SHP77 (cell line): ENCODE measurements around the gene ISYNA1.
A peak's percentile ranks its signal among the peaks of the same experiment; 100 is the strongest.
"Not testable (repeated sequence)": the region's sequence is repeated elsewhere in the genome, so short reads cannot be mapped to it uniquely, and the experiment has no call there.

ENCODE experiments used
- DNase-seq, 2 experiments: peaks; one replicate each; lab custom pipeline; 2025; lab: John Stamatoyannopoulos, UW

The ISYNA1 gene

DNA sequence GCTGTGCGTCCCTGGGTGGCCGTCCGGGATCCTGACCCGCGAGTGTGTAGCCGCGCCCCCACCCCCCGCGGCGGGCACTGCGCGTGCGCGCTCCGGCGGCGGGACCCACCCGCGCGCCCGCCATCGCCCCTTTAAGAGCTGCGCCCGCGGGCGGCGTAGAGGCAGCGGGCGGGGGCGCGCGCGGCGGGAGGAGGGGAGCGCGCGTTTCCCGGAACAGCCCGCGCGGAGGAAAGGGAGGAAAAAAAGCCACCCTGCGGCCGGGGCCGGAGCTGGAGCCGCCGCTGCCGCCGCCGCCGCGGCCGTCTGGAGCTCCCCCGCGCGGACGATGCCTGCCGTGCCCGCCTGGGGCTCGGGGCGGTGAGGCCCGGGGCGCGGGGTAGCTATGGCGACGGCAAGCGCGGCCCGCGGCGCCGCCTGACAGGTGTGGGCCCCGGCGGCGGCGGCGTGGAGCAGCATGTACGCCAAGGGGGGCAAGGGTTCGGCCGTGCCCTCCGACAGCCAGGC, 18.7 kb downstream of the ISYNA1 start, which contains the start of gene SSBP4:
Gene SSBP4 (plus strand): TSS at position 204 of the 504 bp plus-strand sequence. CDS start 251 bp downstream, at position 455.
- peak; percentile 63 to 73 for DNase-seq

DNA sequence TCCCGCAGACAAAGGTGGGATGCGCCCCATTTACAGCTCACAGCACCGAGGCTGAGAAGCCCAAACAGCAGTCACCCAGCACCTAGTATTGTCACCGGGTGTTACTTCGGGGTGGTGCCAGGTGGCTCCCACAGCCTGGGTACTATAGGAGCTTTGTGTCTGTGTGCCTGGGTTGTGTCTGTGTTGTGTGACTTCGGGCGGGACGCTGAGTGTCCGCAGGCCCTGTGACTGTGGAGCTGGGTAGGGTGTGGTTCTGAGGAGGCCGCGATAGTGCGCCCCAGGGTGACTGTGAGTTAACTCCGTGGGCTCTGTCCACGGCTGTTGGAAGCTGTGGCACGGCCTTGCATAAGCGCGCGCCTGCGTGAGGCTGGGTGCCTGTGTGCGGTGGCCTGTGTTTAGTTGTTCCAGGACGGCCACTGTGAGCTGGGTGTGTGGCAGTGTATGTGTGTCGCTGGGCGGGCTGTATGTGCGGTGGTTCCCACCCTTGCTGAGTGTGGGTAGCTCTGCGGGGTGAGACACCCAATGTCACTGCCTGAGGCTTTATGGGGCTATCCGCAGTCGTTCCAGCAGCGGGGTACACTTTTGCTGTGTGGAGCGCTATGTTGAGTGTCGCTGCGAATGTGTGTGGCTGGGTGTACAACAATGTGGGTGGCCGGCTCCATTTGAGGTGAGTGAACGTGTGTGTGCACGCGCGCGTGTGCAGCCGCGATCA, 19.3 kb downstream of the ISYNA1 start:
- DNase-seq, result peak in 1 of 2 experiments; percentile 24

DNA sequence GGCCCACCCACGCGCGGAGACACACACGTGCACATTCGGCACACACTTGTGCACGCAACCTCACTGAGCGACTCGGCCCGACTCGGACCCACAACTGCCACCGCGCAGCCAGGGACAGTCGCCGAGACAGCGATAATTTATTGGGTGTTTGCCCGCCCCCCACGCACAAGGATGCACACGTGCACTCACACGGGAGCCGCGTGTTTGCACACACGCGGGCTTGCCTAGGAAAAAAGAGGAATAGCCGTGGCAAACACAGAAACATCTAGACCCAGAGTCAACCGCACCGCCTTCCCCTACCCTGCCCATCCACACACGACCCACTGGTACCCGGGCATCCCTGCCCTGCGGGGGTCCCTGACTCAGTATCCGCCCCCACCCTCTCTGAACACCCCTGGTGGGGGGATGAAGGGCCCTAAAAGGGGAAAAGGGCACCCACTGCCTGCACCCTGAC, 19.9 kb downstream of the ISYNA1 start:
- no peak for DNase-seq

DNA sequence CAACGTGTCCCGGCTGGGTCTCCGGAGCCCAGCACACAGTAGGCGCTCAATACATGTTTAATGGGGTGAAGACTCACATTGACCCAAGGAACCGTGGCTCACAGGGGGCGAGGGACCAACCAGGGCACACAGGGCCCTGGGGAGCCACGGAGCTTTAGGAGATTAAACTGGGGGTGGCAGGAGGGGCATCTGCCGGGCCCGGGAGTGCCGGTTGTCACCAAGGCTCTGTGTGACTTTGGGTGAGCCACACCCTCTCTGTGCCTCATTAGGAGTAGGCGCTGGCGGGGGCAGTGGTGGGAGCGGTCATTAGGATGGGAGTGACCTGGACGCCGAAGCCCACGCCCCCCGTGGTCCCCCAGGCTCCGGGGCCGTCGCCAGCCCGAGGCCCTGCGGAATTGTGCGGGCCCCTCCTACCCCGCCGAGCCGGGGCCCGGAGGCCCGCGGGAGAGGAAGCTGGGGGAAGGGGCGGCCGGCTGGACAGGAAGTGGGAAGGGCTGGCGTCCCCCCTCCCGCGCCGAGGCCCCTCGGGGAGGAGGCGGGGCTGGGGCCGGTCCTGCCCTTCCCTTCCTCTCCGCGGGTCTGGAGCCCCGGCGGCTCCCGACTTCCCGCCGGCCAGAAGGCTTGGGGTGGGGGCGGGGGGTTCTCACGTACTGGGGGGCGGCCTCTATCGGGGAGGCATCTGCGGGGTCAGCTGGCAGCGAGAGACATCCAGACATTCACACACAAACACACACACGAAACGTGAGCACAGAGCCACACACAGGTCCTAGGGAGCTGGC, 20.5 kb downstream of the ISYNA1 start:
- DNase-seq, result peak; percentile 77 to 87

DNA sequence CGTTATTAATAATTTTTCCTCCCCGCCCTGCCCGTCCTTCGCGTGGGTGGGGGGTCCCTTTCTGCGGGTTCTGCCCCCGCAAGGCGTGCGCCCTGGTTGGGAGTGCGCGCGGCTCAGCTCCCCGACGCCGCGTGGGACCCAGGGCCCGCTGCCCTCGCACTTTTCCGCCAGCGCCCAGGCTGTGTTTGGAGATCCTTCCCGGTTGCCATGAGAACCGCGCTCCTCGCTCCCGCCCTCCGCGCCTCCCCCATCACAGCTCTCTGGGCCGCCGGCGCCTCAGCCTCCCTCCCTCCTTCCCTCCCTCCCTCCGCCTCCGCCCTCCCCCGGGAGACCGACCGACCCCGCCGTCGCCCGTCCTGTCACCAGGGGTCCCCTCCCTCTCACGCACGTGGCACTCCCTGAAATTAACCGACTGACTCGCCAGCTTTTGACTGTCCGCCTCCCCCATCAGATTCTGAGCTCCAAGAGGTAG, 21.1 kb downstream of the ISYNA1 start:
- DNase-seq, result peak; percentile 67 to 78

DNA sequence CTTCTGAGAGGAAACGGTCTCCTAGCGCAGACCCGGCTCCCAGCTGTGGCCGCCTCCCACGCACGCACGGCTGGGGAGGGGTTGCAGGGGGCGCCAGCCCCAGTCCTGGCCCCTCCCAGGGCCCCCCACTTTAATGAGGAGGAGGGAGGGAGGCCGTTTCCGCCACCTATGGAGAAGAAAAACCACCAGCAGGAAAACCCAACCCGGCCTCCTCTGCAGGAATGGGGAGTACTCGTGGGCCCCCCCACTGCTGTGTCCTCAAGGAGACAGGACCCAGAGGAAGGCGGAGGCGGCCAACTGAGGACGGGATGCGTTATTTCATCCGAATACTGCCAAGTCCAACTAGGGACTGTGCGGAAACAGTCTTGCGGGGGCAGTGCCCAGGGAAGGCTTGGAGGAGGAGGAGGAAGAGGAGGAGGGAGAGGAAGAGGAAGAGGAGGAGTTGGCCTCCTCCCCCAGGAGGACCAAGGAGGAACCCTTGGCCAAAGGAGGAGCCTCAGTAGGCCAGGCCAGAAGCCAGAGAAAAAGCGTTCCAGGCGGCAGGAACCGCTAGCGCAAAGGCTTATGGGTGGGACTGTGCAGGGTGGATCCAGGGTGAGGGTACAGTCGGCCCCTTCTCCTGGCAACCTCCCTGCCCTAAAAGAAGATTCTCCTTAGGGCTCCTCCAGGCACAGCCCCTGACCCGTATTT, 22.6 kb downstream of the ISYNA1 start:
- DNase-seq, result no peak

DNA sequence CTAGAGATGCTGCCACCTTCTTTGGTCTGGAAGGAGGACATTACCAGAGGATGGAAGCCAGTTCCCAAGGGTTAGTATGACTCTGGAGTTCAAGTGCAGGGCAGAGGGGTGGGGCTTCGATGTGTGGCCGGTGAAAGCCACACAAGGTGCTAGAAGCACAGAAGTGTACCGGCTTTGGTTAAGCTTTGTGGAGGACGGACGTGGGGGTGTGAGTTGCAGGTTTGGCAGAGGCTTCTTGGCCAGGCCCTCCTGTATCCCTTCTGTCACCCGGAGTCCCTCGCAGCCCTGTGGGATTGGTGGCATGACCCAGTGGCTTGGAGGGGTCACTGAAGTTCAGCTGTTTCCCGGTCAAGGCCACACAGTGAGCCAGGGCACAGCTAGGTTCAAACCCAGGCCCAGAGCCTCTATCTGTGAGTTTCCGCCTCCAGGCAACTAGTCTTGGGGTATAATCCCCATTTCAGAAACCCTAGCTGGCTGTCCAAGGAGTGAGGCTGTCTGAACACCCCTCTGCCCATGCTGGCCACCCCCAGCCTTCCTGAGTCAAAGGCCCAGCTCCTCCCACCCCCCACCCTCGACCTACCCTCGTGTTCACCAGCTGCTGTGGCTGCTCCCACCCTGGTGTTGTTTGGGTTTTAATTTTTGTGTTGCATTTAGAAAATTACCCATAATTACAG, 23.3 kb downstream of the ISYNA1 start:
- no peak for DNase-seq

DNA sequence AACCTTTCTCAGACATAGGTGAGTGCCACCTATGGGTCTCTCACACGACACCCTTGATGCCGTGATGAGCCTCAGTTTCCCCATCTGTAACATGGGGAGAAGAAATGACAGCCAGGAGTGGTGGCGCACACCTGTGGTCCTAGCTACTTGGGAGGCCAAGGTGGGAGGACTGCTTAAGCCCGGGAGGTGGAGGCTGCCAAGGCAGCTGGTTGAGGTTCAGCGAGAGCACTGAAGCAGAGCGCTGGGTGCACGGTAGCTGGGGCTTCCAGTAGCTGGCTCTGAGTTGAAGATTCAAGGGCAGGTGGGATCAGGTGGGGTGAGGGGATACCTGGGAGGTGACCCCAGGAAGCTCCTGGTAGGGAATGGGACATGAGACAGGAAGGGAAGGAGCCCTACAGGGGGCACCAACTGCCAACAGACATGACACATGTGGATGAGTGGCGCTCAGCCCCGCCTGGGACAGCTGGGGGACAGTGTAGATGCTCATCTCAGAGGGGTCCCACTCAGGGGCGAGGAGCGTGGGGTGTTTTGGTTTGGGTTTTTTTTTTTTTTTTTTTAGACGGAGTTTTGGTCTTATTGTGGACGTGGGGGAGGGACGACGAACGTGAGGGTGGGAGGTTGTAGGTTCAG, 25.2 kb downstream of the ISYNA1 start:
- DNase-seq, result no peak

DNA sequence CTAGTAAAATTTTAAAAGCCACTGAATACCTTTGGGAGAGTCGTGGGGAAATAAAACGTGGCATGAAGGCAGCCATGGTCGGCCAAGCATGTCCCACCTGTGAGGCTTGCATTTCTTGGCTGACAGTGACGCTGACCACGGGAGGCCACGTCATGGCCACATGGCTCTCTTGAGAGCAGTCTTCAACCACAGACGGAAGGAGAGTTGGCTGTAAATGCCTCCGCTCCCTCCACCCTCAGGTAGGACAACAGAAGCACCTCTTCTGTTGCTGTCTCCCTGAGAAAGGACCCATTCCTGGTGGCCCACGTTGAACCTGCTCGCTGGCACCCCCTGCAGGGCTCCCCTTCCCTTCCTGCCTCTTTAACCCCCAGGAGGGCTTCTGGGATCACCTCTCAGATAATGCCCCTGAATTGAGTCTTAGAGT, 29.9 kb downstream of the ISYNA1 start:
- DNase-seq, result peak; percentile 23 to 26

DNA sequence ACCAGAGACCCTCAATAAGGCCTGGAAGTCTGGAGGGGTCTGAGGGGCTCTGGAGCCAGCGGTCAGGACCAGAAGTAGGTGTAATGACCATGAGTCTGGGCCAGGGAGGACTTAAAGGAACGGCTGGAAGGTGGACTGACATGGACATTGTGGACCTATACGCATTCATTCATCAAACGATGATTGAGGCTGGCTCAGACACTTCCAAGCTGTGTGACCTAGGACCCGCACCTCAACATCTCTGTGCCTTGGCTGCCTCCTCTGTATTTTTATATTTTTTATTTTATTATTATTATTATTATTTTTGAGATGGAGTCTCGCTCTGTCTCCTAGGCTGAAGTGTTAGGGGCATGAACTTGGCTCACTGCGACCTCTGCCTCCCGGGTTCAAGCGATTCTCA, 31.2 kb downstream of the ISYNA1 start:
- no peak for DNase-seq

DNA sequence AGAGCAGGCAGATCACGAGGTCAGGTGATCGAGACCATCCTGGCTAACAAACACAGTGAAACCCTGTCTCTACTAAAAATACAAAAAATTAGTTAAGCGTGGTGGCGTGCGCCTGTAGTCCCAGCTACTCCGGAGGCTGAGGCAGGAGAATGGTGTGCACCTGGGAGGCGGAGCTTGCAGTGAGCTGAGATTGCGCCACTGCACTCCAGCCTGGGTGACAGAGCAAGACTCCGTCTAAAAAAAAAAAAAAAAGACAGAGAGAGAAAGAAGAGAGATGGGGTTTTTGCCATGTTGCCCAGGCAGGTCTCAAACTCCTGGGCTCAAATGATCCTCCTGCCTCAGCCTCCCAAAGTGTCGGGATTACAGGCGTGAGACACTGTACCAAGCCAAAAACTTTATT, 32.2 kb downstream of the ISYNA1 start:
- not testable (repeated sequence) for DNase-seq

DNA sequence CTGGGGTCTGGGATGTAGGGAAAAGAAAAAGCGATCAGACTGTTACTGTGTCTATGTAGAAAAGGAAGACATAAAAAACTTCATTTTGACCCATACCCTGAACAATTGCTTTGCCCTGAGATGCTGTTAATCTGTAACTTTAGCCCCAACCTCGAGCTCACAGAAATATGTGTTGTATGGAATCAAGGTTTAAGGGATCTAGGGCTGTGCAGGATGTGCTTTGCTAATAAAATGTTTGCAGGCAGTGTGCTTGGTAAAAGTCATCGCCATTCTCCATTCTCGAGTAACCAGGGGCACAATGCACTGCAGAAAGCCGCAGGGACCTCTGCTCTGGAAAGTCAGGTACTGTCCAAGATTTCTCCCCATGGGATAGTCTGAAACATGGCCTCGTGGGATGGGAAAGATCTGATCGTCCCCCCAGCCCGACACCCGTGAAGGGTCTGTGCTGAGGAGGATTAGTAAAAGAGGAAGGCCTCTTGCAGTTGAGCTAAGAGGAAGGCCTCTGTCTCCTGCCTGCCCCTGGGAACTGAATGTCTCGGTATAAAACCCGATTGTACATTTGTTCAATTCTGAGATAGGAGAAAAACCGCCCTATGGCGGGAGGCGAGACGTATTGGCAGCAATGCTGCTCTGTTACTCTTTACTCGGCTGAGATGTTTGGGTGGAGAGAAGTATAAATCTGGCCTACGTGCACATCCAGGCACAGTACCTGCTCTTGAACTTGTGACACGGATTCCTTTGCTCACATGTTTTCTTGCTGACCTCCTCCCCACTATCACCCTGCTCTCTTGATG, 35.3 kb downstream of the ISYNA1 start:
- not testable (repeated sequence) for DNase-seq

DNA sequence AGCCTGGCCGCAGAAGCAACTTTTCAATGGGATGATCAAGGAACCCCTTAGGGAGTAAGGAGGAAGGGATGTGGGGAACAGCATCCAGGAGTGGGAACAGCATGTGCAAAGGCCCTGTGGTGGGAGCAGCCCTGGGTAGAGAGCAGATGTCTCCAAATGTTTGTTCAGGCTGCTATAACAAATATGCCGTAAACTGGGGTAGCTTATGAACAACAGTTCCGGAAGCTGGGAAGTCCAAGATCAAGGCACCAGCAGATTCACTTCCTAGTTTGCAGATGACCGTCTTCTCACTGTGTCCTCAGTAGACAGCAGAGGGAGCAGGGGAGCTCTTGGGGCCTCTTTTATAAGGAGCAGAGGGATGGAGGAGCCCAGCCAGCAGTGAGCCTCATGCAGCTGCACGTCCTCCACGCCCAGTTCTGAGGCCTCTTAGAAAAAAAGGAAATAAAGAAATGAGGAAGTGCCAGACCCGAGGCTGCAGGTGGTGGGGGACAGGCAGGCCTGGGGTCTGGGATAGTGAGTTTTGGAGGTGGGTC, 36.3 kb downstream of the ISYNA1 start:
- peak; percentile 37 to 51 for DNase-seq

DNA sequence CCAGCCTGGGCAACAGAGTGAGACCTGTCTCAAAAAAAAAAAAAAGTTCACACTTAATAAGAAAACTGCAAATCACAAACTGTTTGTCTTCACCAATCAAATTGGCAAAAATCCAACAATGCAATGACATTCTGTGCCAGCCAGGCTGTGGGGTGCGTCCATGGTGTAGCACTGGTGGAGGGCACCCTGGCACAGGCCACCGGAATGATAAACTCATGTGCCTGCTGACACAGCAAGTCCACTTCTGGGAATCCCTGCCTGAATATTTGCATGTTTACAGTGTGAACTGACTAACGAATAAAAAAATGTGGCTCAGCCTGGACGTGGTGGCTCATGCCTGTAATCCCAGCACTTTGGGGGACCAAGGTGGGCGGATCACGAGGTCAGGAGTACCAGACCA, 38.9 kb downstream of the ISYNA1 start:
- no peak for DNase-seq

DNA sequence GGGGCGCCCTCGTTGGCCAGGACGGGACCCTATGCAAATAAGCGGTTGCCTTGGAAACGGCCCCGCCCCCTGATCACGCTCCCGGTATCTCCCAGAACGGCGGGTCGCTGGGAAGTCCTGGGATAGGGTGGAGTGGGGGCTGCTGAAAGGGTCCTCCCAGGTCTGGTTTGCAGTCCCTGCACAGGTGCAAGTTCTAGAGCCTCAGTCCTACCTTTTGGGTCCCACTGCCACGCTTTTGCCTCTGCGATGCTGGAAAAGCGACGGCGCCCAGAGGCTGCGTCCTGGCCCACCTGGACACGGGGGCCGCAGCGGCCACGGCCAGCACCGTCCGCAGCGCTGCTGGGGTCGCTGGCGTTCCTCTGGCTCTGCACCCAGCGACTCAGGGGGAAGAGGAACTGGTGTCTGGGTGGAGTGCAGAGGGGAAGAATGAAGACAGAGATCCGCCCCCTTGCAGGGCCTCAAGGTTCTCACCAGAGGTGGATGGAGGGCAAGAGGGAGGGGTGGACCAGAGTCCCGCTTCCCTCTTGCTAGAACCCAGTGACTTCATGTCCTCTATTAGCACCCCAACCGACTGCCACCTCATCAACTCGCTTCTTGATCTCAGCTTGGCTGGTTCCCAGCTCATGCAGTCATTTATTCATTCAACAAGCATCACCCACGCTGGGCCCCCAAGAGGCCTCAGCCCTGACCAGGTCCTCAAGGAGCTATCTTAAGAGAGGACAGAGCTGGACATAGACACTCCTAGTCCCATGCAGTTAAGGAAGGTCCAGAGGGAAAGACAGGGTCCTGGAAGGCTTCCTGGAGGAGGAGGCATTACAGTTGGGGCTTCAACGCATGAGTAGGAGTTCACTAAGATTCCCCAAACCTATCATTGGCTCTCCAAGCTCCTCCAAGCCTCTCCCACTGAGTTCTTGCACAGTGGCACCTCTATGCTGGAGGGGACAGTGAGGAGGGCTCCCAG, 40.4 kb downstream of the ISYNA1 start, which contains the start of gene LRRC25:
Gene LRRC25 (minus strand): TSS at position 381 of the 961 bp plus-strand sequence. CDS start 659 bp downstream, outside the sequence.
- DNase-seq, result no peak

DNA sequence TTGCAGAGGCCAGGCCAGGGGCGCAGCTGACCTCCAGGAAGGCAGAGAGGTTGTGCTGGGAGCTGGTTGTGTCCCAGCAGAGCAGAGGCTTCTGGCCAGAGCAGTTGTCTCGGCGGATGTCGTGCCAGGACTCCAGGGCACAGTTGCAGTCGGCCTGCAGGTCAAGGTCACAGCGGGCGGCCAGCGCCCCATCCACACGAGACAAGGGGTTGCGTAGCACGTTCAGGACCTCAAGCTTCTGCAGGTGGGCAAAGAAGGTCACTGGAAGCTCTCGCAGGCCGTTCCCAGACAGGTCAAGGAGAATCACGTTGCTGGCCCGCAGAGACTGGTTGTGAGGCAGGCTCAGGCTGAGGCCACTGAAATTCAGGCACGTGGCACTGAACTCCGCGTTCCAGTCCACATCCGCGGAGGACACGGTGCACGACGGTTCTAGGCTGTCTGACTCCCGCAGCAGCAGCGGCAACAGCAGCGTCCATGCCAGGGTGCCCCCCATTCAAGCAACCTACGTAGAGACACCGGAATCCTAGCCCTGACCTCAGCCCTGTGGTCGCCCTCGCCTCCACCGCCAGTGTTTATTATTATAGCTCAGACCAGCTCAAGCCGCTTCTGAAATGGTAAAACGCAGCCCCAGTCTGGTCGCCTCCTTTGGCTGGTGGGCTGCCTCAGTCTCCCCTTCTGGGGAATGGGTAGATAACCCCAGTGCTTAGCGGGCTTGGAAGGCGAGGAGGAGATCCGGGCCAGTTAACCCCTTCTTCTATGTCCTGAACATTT, 41.3 kb downstream of the ISYNA1 start:
- no peak for DNase-seq

DNA sequence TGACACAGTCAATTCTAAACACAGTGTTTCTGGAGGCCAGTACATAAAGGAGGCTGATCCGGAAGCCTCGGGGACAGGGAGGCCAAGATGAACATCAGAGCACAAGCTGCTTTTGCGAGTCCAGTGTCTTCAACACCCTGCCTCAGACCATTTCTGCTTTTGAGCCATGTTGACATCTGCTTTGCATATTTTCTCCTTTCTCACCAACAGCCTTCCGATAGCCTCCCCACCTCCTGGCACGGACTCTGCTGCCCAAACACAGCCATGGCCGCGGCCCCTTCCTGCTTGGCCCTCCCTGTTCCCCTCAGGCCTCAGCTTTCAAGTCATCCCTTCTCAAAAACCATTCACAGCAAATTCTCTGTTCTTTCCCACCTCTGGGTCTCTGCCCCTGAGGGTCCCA, 44.1 kb downstream of the ISYNA1 start:
- DNase-seq, result no peak

DNA sequence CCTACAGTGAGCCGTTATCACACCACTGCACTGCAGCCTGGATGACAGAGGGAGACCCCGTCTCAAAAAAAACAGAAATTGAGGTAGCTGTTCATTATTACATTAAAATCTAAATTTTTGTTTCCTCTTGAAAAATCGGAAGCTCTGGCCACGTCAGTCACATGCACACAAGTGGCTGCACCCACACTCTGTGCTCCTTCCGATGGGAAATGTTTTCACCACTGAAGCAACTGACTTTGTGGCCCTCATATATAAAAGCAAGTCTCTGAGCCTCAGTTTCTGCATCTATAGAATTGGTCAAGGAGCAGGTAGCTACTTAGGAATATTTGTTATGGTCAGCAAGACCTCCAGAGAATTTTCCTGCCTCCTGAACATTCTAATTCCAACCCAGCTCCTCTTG, 45.0 kb downstream of the ISYNA1 start:
- no peak for DNase-seq
